GM21529 (cell line): Measurements from ENCODE around the gene DDX17.

ENCODE experiments used
- ATAC-seq: cut with Tn5 transposase; IDR thresholded peaks from one replicate; pipeline ENCODE4 v1.9.1; 2021; ENCODE audit not compliant: unreplicated experiment

DDX17 gene

DNA sequence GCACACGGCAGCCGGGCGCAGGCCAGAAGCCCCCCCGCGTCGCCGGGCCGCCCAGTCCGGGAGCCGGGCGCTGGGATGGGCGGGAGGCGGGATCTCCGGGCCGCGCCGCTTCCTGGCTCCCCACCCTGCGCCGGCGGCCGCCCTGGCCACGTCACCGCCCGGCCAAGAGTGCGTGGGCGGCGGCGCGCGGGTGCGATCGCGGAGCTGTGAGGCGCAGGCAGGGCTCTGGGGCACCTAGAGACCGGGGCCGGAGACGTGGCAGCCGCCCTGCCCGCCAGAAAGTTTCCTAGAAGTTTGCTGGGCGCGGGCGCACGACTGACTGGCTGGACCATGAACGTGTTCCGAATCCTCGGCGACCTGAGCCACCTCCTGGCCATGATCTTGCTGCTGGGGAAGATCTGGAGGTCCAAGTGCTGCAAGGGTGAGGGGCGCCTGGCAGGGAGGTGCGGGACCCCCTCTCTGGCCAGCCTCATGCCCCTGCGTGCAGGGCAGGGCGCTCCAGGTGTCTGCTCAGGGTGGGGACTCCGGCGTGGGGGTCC lies 38.1 kb downstream of the DDX17 start, which contains the start of gene KDELR3:
Gene KDELR3 (plus strand): TSS at position 193 of the 539 bp plus-strand sequence. CDS start 138 bp downstream, at position 331.
- no peak for ATAC-seq

GRCh38 chr22:38467438-38467903 lies 38.6 kb downstream of the DDX17 start:
- ATAC-seq: no peak

GRCh38 chr22:38465673-38466490 lies 40.2 kb downstream of the DDX17 start:
- ATAC-seq: no peak

- no peak for ATAC-seq
Observed at GRCh38 chr22:38464992-38465672, 41.0 kb downstream of the DDX17 start.

DNA sequence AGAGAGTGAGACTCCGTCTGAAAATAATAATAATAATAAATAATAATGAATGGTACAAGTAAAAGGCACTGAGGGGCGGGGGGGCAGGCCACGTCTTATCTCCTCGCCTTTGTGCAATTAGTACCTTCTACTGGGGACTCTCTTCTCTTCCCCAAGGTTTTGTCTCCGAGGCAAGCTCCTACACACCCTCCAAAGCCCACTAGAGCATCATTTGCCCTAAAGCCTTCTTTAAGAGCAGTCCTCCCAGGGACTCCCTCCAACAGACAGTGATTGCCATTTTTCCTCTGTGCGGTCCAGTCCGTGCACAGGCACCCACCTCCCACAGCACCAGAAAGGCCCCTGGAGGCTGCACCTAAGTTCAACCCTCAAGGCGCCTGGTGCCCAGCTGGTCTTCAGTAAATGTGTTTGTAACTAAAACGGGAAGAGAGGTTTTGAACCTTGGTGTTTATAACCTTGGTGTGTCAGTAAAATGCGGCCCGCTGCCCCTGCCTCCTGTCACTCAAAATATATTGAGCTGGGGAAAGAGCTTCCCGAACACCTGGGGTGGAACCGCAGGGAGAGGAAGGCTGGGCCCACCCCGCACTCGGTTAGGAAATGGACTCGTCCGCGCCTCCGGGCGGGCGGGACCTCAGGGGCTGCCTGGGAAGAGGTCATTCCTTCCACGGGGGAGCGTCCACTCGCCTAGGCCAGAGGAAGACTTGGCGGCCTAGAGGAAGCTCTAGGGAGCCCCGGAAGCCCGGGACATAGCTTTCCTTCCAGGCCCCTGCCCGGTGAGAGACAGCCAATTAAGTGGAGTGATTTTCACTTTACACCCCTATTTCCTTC lies 42.9 kb downstream of the DDX17 start:
- no peak for ATAC-seq

DNA sequence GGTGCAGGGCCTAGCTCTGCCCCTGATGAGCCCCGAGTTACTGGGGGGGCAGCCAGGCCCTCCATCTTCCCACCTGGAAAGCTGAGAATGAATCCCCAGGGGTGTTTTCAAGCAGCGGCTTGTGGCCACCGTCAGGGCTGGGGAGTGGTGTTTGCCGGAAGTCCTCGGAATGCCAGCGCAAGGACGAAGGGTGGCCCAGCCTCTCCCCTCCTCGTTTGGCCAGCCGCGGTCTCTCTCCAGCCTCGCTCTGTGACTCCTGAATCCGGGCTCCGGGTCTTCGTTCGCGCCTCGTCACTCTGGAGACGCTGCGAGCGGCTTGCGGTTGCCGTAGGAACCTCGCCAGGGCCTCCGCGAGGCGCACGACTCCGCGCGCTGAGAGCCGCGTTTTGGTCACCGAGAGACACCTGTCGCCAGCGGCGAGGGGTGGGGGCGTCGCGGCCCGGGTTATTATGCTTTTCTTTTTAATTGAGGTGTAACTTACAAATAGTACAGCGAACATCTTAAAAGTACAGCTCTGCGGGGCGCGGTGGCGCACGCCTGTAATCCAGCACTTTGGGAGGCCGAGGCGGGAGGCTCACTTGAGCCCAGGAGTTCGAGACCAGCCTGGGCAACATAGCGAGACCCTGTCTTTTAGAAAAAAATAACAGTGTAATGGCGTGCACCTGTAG lies 44.6 kb downstream of the DDX17 start:
- ATAC-seq: no peak

DNA sequence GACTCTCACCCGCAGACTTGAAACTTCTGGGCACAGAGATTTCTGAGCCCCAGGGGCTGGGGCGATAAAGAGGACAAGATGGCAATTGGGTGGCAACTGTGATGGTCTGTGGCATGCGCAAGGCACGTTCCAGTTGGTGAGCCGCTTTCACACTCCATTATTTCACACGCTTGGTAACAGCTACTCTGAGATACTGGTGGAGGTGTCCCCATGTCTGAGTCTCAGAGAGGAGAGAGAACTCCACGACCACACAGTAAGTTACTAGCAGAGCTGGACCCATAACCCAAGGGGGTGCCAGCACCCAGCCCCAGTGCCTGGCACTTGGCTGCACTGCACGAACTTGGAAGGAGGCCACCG lies 45.1 kb downstream of the DDX17 start:
- ATAC-seq: no peak

DNA sequence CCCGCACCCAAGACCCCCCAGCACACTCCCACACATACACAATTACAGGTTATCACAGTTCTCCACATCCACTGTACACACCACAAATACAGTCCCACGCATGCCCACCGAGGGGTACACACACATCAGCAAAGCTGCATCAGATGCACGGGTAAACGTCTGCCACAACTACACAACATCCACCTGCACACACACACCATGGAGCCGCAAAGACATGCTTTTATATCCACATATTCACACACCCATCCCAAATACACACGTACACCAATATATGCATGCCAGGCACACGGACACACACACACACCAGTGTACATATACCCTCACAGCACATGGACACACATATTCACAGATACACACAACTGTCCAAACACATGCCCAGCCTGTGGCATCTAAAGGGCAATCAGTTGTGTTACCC lies 45.7 kb downstream of the DDX17 start:
- no peak for ATAC-seq

DNA sequence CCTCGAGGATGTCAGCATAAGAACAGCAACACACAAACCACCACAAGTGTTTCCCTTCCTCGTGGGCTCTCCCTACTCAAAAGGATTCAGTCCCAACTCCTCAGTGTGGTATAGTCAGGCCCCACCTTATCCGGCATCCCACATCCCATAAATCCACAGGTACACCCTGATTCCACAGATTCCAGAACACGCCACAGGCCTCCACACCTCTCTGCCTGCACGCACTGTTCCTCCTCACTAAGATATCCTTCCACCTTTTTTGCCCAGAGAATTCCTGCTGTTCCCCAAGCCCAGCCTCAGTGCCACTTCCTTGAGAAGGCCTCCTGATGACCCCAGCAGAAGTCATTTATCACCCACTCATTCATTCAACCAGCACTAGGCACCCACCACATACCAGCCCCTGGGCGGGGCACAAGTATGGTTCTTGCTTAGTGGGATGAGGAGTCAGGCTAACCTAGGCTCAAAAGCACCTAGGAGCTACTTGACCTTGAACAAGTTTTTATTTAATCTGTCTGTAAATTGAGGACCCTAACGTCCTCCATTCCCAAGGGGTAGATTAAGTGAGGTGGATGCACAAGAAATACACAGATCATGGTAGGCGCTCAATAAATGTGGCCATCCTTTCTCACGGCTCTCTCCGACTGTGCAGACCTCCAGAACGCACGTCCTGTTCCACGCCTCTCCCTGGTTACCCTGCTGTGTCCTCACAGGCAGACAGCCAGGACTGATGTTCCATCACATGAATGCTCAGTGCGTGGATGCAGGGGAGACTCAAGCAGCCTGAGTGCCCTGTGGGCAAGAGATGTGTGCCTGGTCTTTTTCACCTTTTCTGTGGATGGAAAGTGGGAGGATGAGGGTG lies 49.0 kb downstream of the DDX17 start:
- ATAC-seq: no peak

DNA sequence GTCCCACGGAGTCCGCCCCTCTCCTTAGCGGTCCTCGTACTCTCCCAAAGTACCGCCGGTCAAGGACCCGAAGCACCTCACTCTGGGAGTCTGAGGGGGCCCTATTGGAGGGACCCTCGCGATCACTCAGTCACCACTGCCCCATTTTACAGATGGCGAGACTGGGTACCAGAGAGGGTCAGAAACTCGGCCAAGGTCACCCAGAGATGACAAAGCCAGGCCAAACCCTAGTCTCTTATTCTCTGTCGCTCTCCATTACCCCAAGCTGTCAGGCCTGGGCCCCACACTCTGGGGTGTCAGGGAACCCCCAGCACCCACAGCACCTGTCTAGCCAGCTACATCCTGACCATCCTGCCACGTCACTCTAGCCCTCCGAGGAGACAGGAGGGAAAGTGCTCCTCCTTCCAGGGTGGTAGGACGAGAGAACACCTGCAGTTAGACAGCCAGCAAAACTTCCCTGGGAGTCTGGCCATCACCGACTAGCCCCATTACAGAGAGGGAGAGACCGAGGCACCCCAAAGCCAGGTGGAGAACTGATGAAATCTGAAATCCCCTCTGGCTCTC lies 49.8 kb downstream of the DDX17 start:
- ATAC-seq: no peak

GRCh38 chr22:38455530-38456271 lies 50.4 kb downstream of the DDX17 start:
- no peak for ATAC-seq

DNA sequence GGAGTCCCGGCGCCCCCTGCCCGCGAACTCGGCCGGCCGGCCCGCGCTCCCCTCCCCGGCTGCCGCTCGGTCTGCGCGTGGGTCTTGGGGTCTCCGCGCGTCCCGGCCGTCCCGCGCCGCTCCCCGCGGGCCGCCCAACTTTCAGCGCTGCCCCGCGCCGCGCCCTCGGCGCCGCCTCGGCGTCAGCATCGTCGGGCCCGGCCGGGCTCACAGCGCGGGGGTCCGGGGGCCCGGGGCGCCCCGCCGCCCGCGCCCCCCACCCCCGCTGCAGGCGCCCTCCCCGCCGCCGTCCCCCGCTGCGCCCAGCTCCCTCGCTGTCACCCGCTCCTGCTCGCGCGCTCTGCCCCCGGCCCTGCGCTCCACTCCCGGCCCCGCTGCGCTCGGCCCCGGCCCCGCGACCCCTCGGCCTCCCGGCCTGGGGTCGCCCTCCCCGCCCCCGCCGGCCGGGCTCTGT lies 51.0 kb downstream of the DDX17 start, which contains the start of gene KCNJ4:
Gene KCNJ4 (minus strand): TSS at position 124 of the 454 bp plus-strand sequence. CDS start 27,067 bp downstream, outside the sequence.
- no peak for ATAC-seq

DNA sequence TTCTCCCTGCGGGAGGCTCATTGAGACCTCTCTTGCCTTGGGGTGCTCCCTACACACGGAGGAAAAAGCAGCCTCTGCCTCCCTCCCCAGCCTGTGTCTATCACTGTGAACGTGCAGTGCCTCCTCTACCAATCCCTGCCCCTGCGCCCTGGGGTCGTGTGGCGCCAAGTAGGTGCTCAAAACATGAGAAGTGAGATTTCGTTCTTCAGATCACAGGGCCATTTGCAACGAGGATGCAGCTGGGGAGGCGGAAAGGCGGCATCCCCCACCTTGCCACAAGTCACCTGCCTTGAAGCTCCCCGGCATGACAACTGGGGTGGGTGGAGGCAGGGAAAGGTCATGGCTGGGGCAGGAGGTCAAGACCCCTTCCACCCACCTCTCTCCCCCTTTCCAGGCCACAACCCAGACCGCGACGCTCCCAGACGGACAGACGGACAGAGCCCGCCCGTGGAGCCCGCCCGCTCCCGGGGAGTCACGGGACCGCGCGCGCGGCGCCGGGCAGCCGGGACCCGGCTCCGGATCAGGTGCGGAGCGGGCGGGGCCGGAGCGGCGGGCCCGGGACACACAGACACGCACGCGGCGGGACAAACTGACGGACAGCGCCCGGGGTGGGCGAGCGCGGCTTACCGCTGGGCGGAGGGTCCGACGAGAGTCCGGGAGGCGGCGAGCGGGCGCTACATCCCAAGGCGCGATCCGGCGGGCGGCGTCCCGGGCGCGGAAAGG lies 51.6 kb downstream of the DDX17 start:
- no peak for ATAC-seq

GRCh38 chr22:38453996-38454352 lies 52.1 kb downstream of the DDX17 start:
- no peak for ATAC-seq

- ATAC-seq: no peak
Observed at GRCh38 chr22:38453066-38453672, 52.9 kb downstream of the DDX17 start.

GRCh38 chr22:38452373-38453065 lies 53.6 kb downstream of the DDX17 start:
- no peak for ATAC-seq

GRCh38 chr22:38451864-38452263 lies 54.2 kb downstream of the DDX17 start:
- ATAC-seq: no peak
